Smooth muscle cell of bladder (primary cell): ENCODE results near the gene SAC3D1. TPM values are rescaled to one million over a fixed set of nuclear protein-coding genes. Genes with fewer than 3 reads are reported as not detected.

Source experiments
- total RNA-seq: library from RNA; depleted of rRNA; stranded (reverse); fragments of >200 nt; gene quantifications from 2 replicates; pipeline ENCODE4 v1.2.3, GENCODE V29; 2014

SAC3D1 gene
- total RNA-seq: 5.0 and 6.4 TPM in 2 replicates

GRCh38 chr11:65040847-65041622 lies at the start of gene SAC3D1:
SAC3D1 (plus strand) TSS chr11:65041210; CDS start chr11:65041293, 83 bp downstream.

GRCh38 chr11:64996710-64997380 lies 44.2 kb upstream of the SAC3D1 start, which contains the start of gene BATF2:
BATF2 (minus strand) TSS chr11:64996971; CDS start chr11:64996914, 57 bp downstream.

GRCh38 chr11:65013888-65014725 lies 26.9 kb upstream of the SAC3D1 start, which contains the start of gene ARL2:
ARL2 (plus strand) TSS chr11:65014160; CDS start chr11:65014208, 48 bp downstream.

GRCh38 chr11:65027213-65028067 lies 13.6 kb upstream of the SAC3D1 start, which contains the start of gene SNX15:
SNX15 (plus strand) TSS chr11:65027439; CDS start chr11:65027538, 99 bp downstream.

GRCh38 chr11:65058419-65059054 lies 17.5 kb downstream of the SAC3D1 start, which contains the start of gene NAALADL1:
NAALADL1 (minus strand) TSS chr11:65058553; CDS start chr11:65058521, 32 bp downstream.

GRCh38 chr11:65083834-65084597 lies 43.0 kb downstream of the SAC3D1 start, which contains the start of the genes CDCA5 and ZFPL1:
CDCA5 (minus strand) TSS chr11:65084040; CDS start chr11:65083978, 62 bp downstream.
ZFPL1 (plus strand) TSS chr11:65084222; CDS start chr11:65084699, 477 bp downstream.

Other genes with a start within 250 kb of the SAC3D1 start
- 5.4 and 10.1 TPM in 2 replicates for gene MAP4K2, start 238.0 kb upstream of the SAC3D1 start, total RNA-seq
- gene MEN1, start 230.7 kb upstream of the SAC3D1 start, total RNA-seq: 8.0 and 14.0 TPM in 2 replicates
- under 0.01 TPM in 2 replicates for gene CDC42BPG, start 196.6 kb upstream of the SAC3D1 start, total RNA-seq
- gene EHD1, start 162.6 kb upstream of the SAC3D1 start, total RNA-seq: 48.1 and 54.9 TPM in 2 replicates
- gene ATG2A, start 124.0 kb upstream of the SAC3D1 start, total RNA-seq: 6.5 and 8.0 TPM in 2 replicates
- 6.7 and 11.2 TPM in 2 replicates for gene PPP2R5B, start 116.5 kb upstream of the SAC3D1 start, total RNA-seq
- not detected in 2 replicates for gene GPHA2, start 105.3 kb upstream of the SAC3D1 start, total RNA-seq
- gene MAJIN, start 69.1 kb upstream of the SAC3D1 start, total RNA-seq: not detected in 2 replicates
- 0.37 and 0.71 TPM in 2 replicates for gene BATF2, start 44.2 kb upstream of the SAC3D1 start, total RNA-seq
- 77.1 and 85.5 TPM in 2 replicates for gene ARL2, start 27.1 kb upstream of the SAC3D1 start, total RNA-seq
- 4.8 and 6.9 TPM in 2 replicates for gene SNX15, start 13.8 kb upstream of the SAC3D1 start, total RNA-seq
- gene NAALADL1, start 17.3 kb downstream of the SAC3D1 start, total RNA-seq: 23.9 and 27.7 TPM in 2 replicates
- 0.85 and 1.2 TPM in 2 replicates for gene CDCA5, start 42.8 kb downstream of the SAC3D1 start, total RNA-seq
- 36.1 and 36.6 TPM in 2 replicates for gene ZFPL1, start 43.0 kb downstream of the SAC3D1 start, total RNA-seq
- 150 and 176 TPM in 2 replicates for gene VPS51, start 55.0 kb downstream of the SAC3D1 start, total RNA-seq
- 22.8 and 28.9 TPM in 2 replicates for gene TM7SF2, start 70.7 kb downstream of the SAC3D1 start, total RNA-seq
- gene ZNHIT2, start 76.5 kb downstream of the SAC3D1 start, total RNA-seq: 6.3 and 7.5 TPM in 2 replicates
- gene FAU, start 80.9 kb downstream of the SAC3D1 start, total RNA-seq: 477 and 542 TPM in 2 replicates
- gene MRPL49, start 81.1 kb downstream of the SAC3D1 start, total RNA-seq: 34.8 and 41.3 TPM in 2 replicates
- 16.8 and 18.1 TPM in 2 replicates for gene SYVN1, start 93.3 kb downstream of the SAC3D1 start, total RNA-seq
- gene SPDYC, start 129.0 kb downstream of the SAC3D1 start, total RNA-seq: not detected in 2 replicates
- 65.3 and 72.6 TPM in 2 replicates for gene CAPN1, start 140.7 kb downstream of the SAC3D1 start, total RNA-seq
- 1.4 and 1.5 TPM in 2 replicates for gene POLA2, start 220.8 kb downstream of the SAC3D1 start, total RNA-seq